GM13976 (cell line): ENCODE measurements around the gene SPATA20.

Experiments
- DNase-seq: peaks from one replicate; pipeline ENCODE4 v3.0.0; 2012; ENCODE audit warnings: low spot score
- in situ Hi-C: fragments of 300-500 bp; cut with MboI; formaldehyde crosslinking; loops from one replicate; pipeline ENCODE4 v1.12.0; 2022; ENCODE audit warnings: low sequenced_read_pairs, mixed read lengths, inconsistent platforms; ENCODE audit not compliant: unreplicated experiment
- TF ChIP-seq, protein P1 (sequence below): IDR thresholded peaks from 2 replicates; pipeline ENCODE4 v1.5.1; 2012; ENCODE audit warnings: borderline replicate concordance, mild to moderate bottlenecking; ENCODE audit not compliant: insufficient read depth; ENCODE audit errors: extremely low read depth, missing control alignments, control extremely low read depth

Gene SPATA20

DNA sequence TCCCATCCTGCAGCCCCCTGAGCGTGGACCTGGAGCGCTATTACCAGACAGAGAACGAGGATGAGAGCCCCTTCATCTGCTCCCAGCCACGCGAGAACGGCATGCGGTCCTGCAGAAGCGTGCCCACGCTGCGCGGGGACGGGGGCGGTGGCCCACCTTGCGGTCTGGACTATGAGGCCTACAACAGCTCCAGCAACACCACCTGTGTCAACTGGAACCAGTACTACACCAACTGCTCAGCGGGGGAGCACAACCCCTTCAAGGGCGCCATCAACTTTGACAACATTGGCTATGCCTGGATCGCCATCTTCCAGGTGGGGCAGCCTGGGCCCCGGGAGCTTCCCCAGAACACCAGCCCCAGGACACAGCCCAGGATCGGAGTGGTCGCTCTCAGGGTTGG, 25.6 kb downstream of the SPATA20 start:
- DNase-seq = no peak
- TF ChIP-seq, protein P1, sequence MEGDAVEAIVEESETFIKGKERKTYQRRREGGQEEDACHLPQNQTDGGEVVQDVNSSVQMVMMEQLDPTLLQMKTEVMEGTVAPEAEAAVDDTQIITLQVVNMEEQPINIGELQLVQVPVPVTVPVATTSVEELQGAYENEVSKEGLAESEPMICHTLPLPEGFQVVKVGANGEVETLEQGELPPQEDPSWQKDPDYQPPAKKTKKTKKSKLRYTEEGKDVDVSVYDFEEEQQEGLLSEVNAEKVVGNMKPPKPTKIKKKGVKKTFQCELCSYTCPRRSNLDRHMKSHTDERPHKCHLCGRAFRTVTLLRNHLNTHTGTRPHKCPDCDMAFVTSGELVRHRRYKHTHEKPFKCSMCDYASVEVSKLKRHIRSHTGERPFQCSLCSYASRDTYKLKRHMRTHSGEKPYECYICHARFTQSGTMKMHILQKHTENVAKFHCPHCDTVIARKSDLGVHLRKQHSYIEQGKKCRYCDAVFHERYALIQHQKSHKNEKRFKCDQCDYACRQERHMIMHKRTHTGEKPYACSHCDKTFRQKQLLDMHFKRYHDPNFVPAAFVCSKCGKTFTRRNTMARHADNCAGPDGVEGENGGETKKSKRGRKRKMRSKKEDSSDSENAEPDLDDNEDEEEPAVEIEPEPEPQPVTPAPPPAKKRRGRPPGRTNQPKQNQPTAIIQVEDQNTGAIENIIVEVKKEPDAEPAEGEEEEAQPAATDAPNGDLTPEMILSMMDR = no peak
- in situ Hi-C loops = no loop called here

DNA sequence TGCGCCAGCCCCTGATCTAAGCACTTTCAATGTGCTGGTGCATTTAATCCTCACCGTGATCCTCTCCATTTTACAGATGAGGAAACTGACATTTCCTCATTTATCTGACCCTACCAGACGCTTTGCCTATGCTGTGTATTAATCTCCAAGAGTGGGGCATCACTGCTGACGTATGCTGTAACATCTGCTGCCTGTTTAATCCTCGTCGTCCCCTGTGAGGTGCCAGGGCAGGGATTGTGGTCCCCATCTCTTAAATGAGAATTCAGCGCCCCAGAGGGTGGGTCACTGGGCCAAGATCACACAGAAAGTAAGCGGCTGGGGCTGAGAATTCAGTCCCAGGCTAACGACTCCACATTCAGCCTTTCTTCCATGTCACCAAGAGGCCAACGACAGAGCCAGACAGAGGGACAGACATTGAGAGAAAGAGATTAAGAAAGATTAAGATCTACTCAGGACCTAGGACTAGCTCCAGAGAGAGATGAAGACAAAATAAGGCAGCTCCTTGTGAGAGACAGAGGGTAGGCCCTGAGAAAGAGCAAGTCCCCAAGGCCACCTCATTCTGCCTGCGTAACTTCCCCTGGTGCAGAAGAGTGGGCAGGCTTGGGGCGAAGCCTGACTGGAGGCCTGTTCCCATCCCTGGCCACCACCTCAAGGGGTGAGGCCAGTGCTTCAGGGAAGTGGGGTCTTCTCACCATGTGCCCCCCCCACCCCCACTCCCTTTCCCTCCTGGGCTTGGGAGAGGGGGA, 27.1 kb downstream of the SPATA20 start:
- TF ChIP-seq, protein P1 = no peak
- no peak for DNase-seq
- in situ Hi-C loops = no loop called here

DNA sequence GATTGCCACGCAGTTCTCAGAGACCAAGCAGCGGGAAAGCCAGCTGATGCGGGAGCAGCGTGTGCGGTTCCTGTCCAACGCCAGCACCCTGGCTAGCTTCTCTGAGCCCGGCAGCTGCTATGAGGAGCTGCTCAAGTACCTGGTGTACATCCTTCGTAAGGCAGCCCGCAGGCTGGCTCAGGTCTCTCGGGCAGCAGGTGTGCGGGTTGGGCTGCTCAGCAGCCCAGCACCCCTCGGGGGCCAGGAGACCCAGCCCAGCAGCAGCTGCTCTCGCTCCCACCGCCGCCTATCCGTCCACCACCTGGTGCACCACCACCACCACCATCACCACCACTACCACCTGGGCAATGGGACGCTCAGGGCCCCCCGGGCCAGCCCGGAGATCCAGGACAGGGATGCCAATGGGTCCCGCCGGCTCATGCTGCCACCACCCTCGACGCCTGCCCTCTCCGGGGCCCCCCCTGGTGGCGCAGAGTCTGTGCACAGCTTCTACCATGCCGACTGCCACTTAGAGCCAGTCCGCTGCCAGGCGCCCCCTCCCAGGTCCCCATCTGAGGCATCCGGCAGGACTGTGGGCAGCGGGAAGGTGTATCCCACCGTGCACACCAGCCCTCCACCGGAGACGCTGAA, 28.7 kb downstream of the SPATA20 start:
- no peak for DNase-seq
- in situ Hi-C loops = no loop called here
- TF ChIP-seq, protein P1 = no peak

DNA sequence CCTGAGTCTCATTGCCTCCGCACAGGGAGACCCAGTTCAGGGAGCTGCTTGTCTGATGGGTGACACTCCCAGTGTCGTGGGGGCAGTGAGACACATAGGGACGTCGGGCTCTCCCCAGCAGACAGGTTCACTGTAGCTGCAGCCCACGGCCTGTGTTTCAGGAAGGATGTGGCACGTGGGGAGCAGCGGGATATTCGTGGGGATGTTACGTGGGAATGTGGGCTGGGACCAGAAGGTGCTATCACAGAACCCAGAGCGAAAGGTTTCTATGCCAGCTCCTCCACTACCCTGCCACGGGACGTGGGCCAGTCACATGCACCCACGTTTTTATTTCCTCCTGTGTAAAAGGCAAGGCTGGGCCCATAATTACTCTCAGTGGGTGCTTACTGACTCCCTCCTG, 29.9 kb downstream of the SPATA20 start:
- TF ChIP-seq, protein P1 = no peak
- no peak for DNase-seq
- in situ Hi-C loops = no loop called here

GRCh38 chr17:50577451-50577954, 30.5 kb downstream of the SPATA20 start:
- TF ChIP-seq, protein P1 = no peak
- DNase-seq = no peak
- in situ Hi-C loops = no loop called here

GRCh38 chr17:50578173-50578572, 31.2 kb downstream of the SPATA20 start:
- TF ChIP-seq, protein P1 = no peak
- in situ Hi-C loops = no loop called here
- no peak for DNase-seq
